Measurements from ENCODE around the gene FAM216B.
"Not testable (repeated sequence)": the region's sequence is repeated elsewhere in the genome, so short reads cannot be mapped to it uniquely, and the experiment has no call there.

FAM216B gene

GRCh38 chr13:42781352-42781751 lies at the start of gene FAM216B:
TSS of gene FAM216B (plus strand) at chr13:42781584. CDS start at chr13:42784068, 2,484 bp downstream.
- FAIRE-seq = no peak

- no peak for FAIRE-seq
Observed at GRCh38 chr13:42732073-42732472, 49.3 kb upstream of the FAM216B start.

- FAIRE-seq = no peak
Observed at GRCh38 chr13:42733046-42733445, 48.3 kb upstream of the FAM216B start.

GRCh38 chr13:42735010-42735409 lies 46.4 kb upstream of the FAM216B start:
- no peak for FAIRE-seq

- FAIRE-seq = no peak
Observed at GRCh38 chr13:42740753-42741152, 40.6 kb upstream of the FAM216B start.

- no peak for FAIRE-seq
Observed at GRCh38 chr13:42741914-42742313, 39.5 kb upstream of the FAM216B start.

- FAIRE-seq = no peak
Observed at GRCh38 chr13:42745655-42746054, 35.7 kb upstream of the FAM216B start.

- no peak for FAIRE-seq
Observed at GRCh38 chr13:42746866-42747265, 34.5 kb upstream of the FAM216B start.

- no peak for FAIRE-seq
Observed at GRCh38 chr13:42747399-42747873, 33.9 kb upstream of the FAM216B start.

- FAIRE-seq = no peak
Observed at GRCh38 chr13:42750794-42751193, 30.6 kb upstream of the FAM216B start.

GRCh38 chr13:42751693-42752092 lies 29.7 kb upstream of the FAM216B start:
- no peak for FAIRE-seq

GRCh38 chr13:42752731-42753130 lies 28.7 kb upstream of the FAM216B start:
- FAIRE-seq = no peak

GRCh38 chr13:42753697-42754096 lies 27.7 kb upstream of the FAM216B start:
- no peak for FAIRE-seq

- FAIRE-seq = no peak
Observed at GRCh38 chr13:42754801-42755510, 26.4 kb upstream of the FAM216B start.

GRCh38 chr13:42757678-42758420 lies 23.5 kb upstream of the FAM216B start:
- FAIRE-seq = no peak

- FAIRE-seq = no peak
Observed at GRCh38 chr13:42758515-42758914, 22.9 kb upstream of the FAM216B start.

GRCh38 chr13:42760951-42761350 lies 20.4 kb upstream of the FAM216B start:
- no peak for FAIRE-seq

- no peak for FAIRE-seq
Observed at GRCh38 chr13:42762251-42762650, 19.1 kb upstream of the FAM216B start.

- no peak for FAIRE-seq
Observed at GRCh38 chr13:42762917-42763316, 18.5 kb upstream of the FAM216B start.

GRCh38 chr13:42766016-42766415 lies 15.4 kb upstream of the FAM216B start:
- FAIRE-seq = no peak

GRCh38 chr13:42769650-42770049 lies 11.7 kb upstream of the FAM216B start:
- no peak for FAIRE-seq

- not testable (repeated sequence) for FAIRE-seq
Observed at GRCh38 chr13:42776558-42776957, 4.8 kb upstream of the FAM216B start.

GRCh38 chr13:42777467-42777866 lies 3.9 kb upstream of the FAM216B start:
- FAIRE-seq = no peak

GRCh38 chr13:42780044-42780443 lies 1.3 kb upstream of the FAM216B start:
- FAIRE-seq = no peak
